H1 (cell line): Measurements from ENCODE around the gene CLTCL1. TPM values are rescaled to one million over a fixed set of nuclear protein-coding genes. Genes with fewer than 3 reads are reported as not detected.

Source experiments
- CHD2 ChIP-seq: IDR thresholded peaks from 2 replicates; pipeline ENCODE4 v1.6.1; 2012; ENCODE audit warnings: low read length, improper control_type of control experiment
- CHD7 ChIP-seq: fragments of 300-600 bp; sonication (generic); IDR thresholded peaks from 2 replicates; pipeline ENCODE4 v1.7.1; 2012; ENCODE audit warnings: low read length, moderate library complexity, mild to moderate bottlenecking, inconsistent platforms; ENCODE audit not compliant: insufficient replicate concordance
- CREB1 ChIP-seq: IDR thresholded peaks from 2 replicates; pipeline ENCODE4 v1.6.1; 2012; ENCODE audit warnings: inconsistent platforms
- HDAC6 ChIP-seq: IDR thresholded peaks from one replicate; pipeline ENCODE4 v1.7.1; 2012; ENCODE audit warnings: low read depth, mild to moderate bottlenecking, inconsistent platforms, low read length, moderate library complexity
- NRF1 ChIP-seq: IDR thresholded peaks from 2 replicates; pipeline ENCODE4 v1.6.1; 2011; ENCODE audit warnings: mild to moderate bottlenecking, low read depth, low read length, improper control_type of control experiment
- POLR2AphosphoS5 ChIP-seq: IDR thresholded peaks from 2 replicates; pipeline ENCODE4 v1.6.1; 2011; ENCODE audit warnings: low read depth, low read length
- TEAD4 ChIP-seq: IDR thresholded peaks from 2 replicates; pipeline ENCODE4 v1.6.1; 2012; ENCODE audit warnings: low read depth, low read length, inconsistent platforms, mixed read lengths
- ZNF274 ChIP-seq: IDR thresholded peaks from 2 replicates; pipeline ENCODE4 v1.7.0; 2012; ENCODE audit warnings: low read length, borderline replicate concordance; ENCODE audit errors: extremely low read depth
- polyA plus RNA-seq, 7 experiments: library from polyadenylated mRNA; depleted of rRNA in 3 of 7; stranded (reverse) in 5 of 7; unstranded in 2 of 7; fragments of >200 nt in 5 of 7; fragments of 200-250 nt in 2 of 7; gene quantifications; 1 replicate in 5 of 7; 2 replicates in 1 of 7; 4 replicates in 1 of 7; pipeline versions ENCODE4 v1.2.1 to v1.2.3, GENCODE V29; 2011 to 2013; ENCODE audit warnings: missing spikeins in 2 of 7, mixed read lengths in 2 of 7
- total RNA-seq: library from RNA; stranded (reverse); fragmentation: NEBNext Ultra II Directional; extraction: Animal tissue kit (Norgen Biotek cat#: 25700); gene quantifications from 2 replicates; pipeline ENCODE4 v1.2.1, GENCODE V29; 2021

CLTCL1 gene
- total and polyA plus RNA-seq, 2 of the 8 experiments (the other 6 are each of a cell fraction or from before 2014, with no cell fraction given), result 12.4 to 17.0 TPM

DNA sequence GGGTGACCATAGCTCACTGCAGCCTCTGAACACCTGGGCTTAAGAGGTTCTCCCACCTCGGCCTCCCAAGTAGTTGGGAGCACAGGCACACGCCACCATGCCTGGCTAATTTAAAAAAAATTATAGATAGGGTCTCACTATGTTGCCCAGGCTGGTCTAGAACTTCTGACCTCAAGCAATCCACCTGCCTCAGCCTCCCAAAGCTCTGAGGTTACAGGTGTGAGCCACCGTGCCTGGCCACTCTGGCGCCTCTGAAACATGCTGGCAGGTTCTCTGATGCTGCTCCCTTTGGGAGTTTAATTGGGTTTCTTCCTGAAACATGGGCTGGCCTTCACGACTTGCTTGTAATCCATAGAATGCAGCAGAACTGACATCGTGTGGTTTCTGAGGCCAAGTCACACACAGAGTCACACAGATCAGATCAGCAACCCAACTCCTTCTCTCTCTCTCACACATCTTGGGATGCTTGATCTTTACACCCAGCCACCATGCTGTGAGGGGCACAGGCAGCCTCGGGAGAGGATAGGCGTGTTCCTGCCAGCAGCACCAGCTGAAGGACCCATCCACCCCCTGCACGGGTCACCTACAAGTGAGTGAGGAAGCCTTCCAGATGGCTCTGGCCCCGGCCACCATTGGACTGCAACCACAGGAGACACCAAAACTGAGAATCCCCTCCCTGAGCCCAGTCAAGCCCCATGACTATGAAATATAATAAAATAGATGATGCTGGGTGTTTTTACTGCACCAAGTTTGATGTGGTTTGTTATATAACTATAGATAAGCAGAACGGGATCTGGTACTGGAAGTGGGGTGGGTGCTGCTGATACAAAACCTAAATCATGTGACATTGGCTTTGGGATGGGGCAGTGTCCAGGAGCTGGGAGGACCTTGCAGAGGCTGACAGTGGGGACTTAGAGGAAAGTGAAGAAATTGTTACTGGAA, 138.3 kb downstream of the CLTCL1 start (continued):
- TF ChIP-seq HDAC6 (no peak), CHD7 (no peak), CHD2 (no peak), NRF1 (no peak), POLR2AphosphoS5 (no peak), ZNF274 (no peak), TEAD4 (no peak), CREB1 (no peak)
